ENCODE data around the gene MOB3B.

The MOB3B gene

GRCh38 chr9:27529316-27530278, at the start of gene MOB3B:
Gene MOB3B, minus strand, starts transcription at chr9:27529814. Its CDS starts 74,264 bp downstream, at chr9:27455550.
- DNase-seq (ENCODE audit: low spot score): peak; percentile 76

- peak; percentile 98 for DNase-seq (ENCODE audit: low spot score)
Observed at GRCh38 chr9:27573634-27574590, 44.3 kb upstream of the MOB3B start.

- DNase-seq (ENCODE audit: low spot score): peak; percentile 87
Observed at GRCh38 chr9:27572918-27573633, 43.5 kb upstream of the MOB3B start, which contains the start of gene C9orf72. Gene C9orf72, minus strand, starts transcription at chr9:27573481. Its CDS starts 6,361 bp downstream, at chr9:27567120.

GRCh38 chr9:27572566-27572917, 42.9 kb upstream of the MOB3B start:
- DNase-seq (ENCODE audit: low spot score): peak; percentile 75

- no peak for DNase-seq (ENCODE audit: low spot score)
Observed at GRCh38 chr9:27572061-27572460, 42.4 kb upstream of the MOB3B start.

- DNase-seq (ENCODE audit: low spot score): no peak
Observed at GRCh38 chr9:27571011-27571410, 41.4 kb upstream of the MOB3B start.

- no peak for DNase-seq (ENCODE audit: low spot score)
Observed at GRCh38 chr9:27569406-27569805, 39.8 kb upstream of the MOB3B start.

- no peak for DNase-seq (ENCODE audit: low spot score)
Observed at GRCh38 chr9:27566118-27566517, 36.5 kb upstream of the MOB3B start.

- DNase-seq (ENCODE audit: low spot score): no peak
Observed at GRCh38 chr9:27565696-27566095, 36.1 kb upstream of the MOB3B start.

GRCh38 chr9:27564670-27565069, 35.1 kb upstream of the MOB3B start:
- no peak for DNase-seq (ENCODE audit: low spot score)

- no peak for DNase-seq (ENCODE audit: low spot score)
Observed at GRCh38 chr9:27563738-27564430, 34.3 kb upstream of the MOB3B start.

- no peak for DNase-seq (ENCODE audit: low spot score)
Observed at GRCh38 chr9:27561685-27562084, 32.1 kb upstream of the MOB3B start.

- DNase-seq (ENCODE audit: low spot score): no peak
Observed at GRCh38 chr9:27560457-27560856, 30.8 kb upstream of the MOB3B start.

GRCh38 chr9:27558307-27558706, 28.7 kb upstream of the MOB3B start:
- DNase-seq (ENCODE audit: low spot score): no peak

- DNase-seq (ENCODE audit: low spot score): no peak
Observed at GRCh38 chr9:27556470-27556869, 26.9 kb upstream of the MOB3B start.

- DNase-seq (ENCODE audit: low spot score): no peak
Observed at GRCh38 chr9:27554712-27555111, 25.1 kb upstream of the MOB3B start.

GRCh38 chr9:27549196-27549755, 19.7 kb upstream of the MOB3B start:
- DNase-seq (ENCODE audit: low spot score): no peak

- peak; percentile 13 for DNase-seq (ENCODE audit: low spot score)
Observed at GRCh38 chr9:27548055-27548741, 18.6 kb upstream of the MOB3B start.

GRCh38 chr9:27545471-27545870, 15.9 kb upstream of the MOB3B start:
- no peak for DNase-seq (ENCODE audit: low spot score)

- no peak for DNase-seq (ENCODE audit: low spot score)
Observed at GRCh38 chr9:27542508-27542907, 12.9 kb upstream of the MOB3B start.
